Endothelial cell (in vitro differentiated cells): Measurements from ENCODE around the gene FAM9C. TPM values are rescaled to one million over a fixed set of nuclear protein-coding genes. Genes with fewer than 3 reads are reported as not detected.

Source experiments
- DNase-seq: peaks from one replicate; pipeline ENCODE4 v3.0.0; 2021; ENCODE audit warnings: low spot score
- H3K27ac Mint-ChIP-seq: one replicate; pipeline ENCODE4 v1.8.0; 2021; ENCODE audit warnings: mixed read lengths, inconsistent platforms; ENCODE audit not compliant: unreplicated experiment
- H3K27me3 Mint-ChIP-seq: one replicate; pipeline ENCODE4 v1.8.0; 2021; ENCODE audit warnings: mild to moderate bottlenecking, moderate library complexity, mixed read lengths, inconsistent platforms; ENCODE audit not compliant: unreplicated experiment
- H3K36me3 Mint-ChIP-seq: one replicate; pipeline ENCODE4 v1.8.0; 2021; ENCODE audit warnings: mild to moderate bottlenecking, low read depth, mixed read lengths, inconsistent platforms; ENCODE audit not compliant: unreplicated experiment
- H3K4me1 Mint-ChIP-seq: one replicate; pipeline ENCODE4 v1.8.0; 2021; ENCODE audit warnings: mild to moderate bottlenecking, mixed read lengths, inconsistent platforms; ENCODE audit not compliant: unreplicated experiment
- H3K4me3 Mint-ChIP-seq: one replicate; pipeline ENCODE4 v1.8.0; 2021; ENCODE audit warnings: mild to moderate bottlenecking, mixed read lengths, inconsistent platforms; ENCODE audit not compliant: unreplicated experiment
- H3K9me3 Mint-ChIP-seq: one replicate; pipeline ENCODE4 v1.8.0; 2021; ENCODE audit warnings: mixed read lengths, inconsistent platforms; ENCODE audit not compliant: unreplicated experiment
- total RNA-seq: library from RNA; stranded (reverse); fragmentation: NEBNext Ultra II Directional; extraction: Animal tissue kit (Norgen Biotek cat#: 25700); gene quantifications from one replicate; pipeline ENCODE4 v1.2.1, GENCODE V29; 2021; ENCODE audit not compliant: unreplicated experiment
- TF ChIP-seq, protein P1 (sequence below): fragments of 200-600 bp; sonication (generic); IDR thresholded peaks from one replicate; pipeline ENCODE4 v1.5.0; 2021; ENCODE audit warnings: antibody characterized with exemption; ENCODE audit not compliant: unreplicated experiment

The FAM9C gene
- total RNA-seq, 1 donor from 2014 or later, result not detected

DNA sequence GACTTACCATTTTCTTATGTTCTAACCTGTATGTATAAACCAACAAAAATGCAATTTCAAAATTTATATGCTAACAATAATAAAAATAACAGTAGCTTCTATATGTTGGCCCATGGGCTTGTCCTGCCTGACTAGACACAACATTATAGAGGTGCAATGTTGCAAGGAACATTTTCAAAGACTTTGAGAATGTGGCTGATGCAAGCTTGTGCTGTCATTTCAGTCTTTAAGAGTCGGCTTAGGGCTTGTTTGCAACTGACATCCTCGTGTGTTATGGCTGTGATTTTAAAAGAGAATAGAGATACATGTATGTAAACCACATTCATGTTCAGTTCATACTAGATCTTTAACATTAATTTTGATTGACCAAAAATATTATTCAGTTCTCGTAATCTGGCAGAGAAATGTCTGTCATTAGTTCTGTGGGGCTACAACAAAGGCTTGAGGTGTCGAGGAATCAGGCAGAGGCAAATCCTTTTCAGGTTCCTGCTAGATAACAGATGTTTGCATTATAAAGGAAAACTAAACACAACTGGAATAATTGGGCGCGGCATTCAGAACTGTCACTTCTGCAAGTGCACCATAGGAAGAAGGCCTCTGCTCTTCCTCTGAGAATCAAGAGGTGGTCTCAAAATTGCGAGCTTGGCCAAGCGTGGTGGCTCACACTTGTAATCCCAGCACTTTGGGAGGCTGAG is 56.4 kb downstream of the FAM9C start:
- no peak for DNase-seq
- Mint-ChIP-seq H3K4me1 (peaks cover 5% of the 10 kb centered on the region), H3K9me3 (no peaks in the 10 kb centered on the region), H3K4me3 (no peak overlapping the region), H3K27ac (no peak overlapping the region), H3K27me3 (peaks cover 1% of the 10 kb centered on the region), H3K36me3 (peaks cover 7% of the 10 kb centered on the region)
- TF ChIP-seq, protein P1, sequence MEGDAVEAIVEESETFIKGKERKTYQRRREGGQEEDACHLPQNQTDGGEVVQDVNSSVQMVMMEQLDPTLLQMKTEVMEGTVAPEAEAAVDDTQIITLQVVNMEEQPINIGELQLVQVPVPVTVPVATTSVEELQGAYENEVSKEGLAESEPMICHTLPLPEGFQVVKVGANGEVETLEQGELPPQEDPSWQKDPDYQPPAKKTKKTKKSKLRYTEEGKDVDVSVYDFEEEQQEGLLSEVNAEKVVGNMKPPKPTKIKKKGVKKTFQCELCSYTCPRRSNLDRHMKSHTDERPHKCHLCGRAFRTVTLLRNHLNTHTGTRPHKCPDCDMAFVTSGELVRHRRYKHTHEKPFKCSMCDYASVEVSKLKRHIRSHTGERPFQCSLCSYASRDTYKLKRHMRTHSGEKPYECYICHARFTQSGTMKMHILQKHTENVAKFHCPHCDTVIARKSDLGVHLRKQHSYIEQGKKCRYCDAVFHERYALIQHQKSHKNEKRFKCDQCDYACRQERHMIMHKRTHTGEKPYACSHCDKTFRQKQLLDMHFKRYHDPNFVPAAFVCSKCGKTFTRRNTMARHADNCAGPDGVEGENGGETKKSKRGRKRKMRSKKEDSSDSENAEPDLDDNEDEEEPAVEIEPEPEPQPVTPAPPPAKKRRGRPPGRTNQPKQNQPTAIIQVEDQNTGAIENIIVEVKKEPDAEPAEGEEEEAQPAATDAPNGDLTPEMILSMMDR, result no peak

DNA sequence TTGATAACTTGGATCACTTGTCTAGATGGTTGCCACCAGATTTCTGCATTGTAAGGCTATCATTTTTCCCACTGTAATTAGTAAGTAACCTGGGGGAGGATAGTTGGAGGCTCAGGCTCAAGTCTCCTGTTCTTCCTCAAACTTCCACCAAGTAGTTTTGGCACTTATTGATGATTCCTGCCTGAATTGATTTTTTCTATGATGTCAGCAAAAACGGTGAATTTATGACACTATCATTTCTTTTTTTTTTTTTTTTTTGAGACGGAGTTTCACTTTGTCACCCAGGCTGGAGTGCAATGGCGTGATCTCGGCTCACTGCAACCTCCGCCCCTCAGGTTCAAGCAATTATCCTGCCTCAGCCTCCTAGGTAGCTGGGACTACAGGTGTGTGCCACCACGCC is 57.1 kb downstream of the FAM9C start:
- Mint-ChIP-seq H3K27ac (no peak overlapping the region), H3K4me1 (peaks cover 5% of the 10 kb centered on the region), H3K36me3 (peaks cover 7% of the 10 kb centered on the region), H3K27me3 (peaks cover 1% of the 10 kb centered on the region), H3K9me3 (no peaks in the 10 kb centered on the region), H3K4me3 (no peak overlapping the region)
- TF ChIP-seq, protein P1, result no peak
- DNase-seq, result no peak

DNA sequence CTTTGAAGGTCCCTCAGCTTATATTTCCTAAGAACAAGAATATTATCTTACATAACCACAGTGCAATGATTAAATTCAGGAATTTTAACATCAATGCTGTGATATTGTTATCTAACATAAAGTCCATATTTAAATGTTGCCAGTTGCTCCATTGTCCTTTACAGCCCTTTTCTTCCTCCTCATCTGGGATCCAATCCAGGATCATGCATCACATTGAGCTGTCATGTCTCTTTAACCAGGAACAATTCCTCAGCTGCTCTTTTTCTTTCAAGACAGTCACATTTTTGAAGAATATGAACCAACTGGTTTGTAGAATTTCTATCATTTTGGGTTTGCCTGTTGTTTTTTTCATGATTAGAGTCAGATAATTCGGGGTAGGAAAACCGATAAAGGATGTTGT is 57.5 kb downstream of the FAM9C start:
- DNase-seq, result no peak
- H3K27me3 Mint-ChIP-seq, result peaks cover 1% of the 10 kb centered on the region
- H3K27ac Mint-ChIP-seq, result no peak overlapping the region
- H3K9me3 Mint-ChIP-seq, result no peaks in the 10 kb centered on the region
- TF ChIP-seq, protein P1, result no peak
- peaks cover 7% of the 10 kb centered on the region for H3K36me3 Mint-ChIP-seq
- H3K4me3 Mint-ChIP-seq, result no peak overlapping the region
- peaks cover 5% of the 10 kb centered on the region for H3K4me1 Mint-ChIP-seq

DNA sequence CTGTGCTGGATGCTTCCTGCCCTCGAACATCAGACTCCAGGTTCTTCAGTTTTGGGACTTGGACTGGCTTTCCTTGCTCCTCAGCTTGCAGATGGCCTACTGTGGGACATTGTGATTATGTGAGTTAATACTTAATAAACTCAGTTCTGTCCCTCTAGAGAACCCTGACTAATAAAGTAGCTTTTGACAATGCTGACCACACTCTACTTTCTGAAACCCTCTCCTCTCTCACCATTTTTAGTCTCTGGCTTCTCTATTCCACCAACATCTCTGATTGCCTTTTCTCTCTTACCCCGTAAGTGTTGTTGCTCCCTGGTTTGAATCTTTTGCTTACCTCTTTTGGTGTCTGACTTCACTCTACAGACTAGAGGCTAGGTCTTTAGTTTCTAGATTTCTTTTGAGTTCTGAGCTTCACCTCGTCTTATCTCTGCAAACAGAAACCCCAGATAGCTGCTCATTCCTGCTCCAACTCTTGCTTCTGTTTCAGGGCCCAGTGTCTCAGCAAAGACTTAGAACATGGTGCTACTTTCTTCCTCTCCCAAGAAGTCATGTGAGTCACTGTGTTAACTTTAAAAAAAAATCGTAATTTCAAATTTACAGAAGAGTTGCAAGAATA is 58.1 kb downstream of the FAM9C start:
- Mint-ChIP-seq H3K4me3 (no peak overlapping the region), H3K9me3 (no peaks in the 10 kb centered on the region), H3K4me1 (peaks cover 9% of the 10 kb centered on the region), H3K27me3 (peaks cover 1% of the 10 kb centered on the region), H3K36me3 (peaks cover 7% of the 10 kb centered on the region), H3K27ac (no peak overlapping the region)
- no peak for DNase-seq
- TF ChIP-seq, protein P1, result no peak

Other genes with a start within 250 kb of the FAM9C start
- gene TLR7, start 177.5 kb downstream of the FAM9C start, total RNA-seq, result not detected
- gene TLR8, start 138.0 kb downstream of the FAM9C start, total RNA-seq, result not detected
- gene TMSB4X, start 69.5 kb downstream of the FAM9C start, total RNA-seq, result 3,201 TPM